GM19099 (cell line): ENCODE measurements around the gene TPM1.

Source experiments
- POLR2A ChIP-seq: IDR thresholded peaks from 3 replicates; pipeline ENCODE4 v1.6.1; 2011; ENCODE audit warnings: low read depth; ENCODE audit not compliant: insufficient read length; ENCODE audit errors: extremely low read depth

Gene TPM1

GRCh38 chr15:63052961-63053698, 10.6 kb downstream of the TPM1 start:
- TF ChIP-seq POLR2A: no peak

DNA sequence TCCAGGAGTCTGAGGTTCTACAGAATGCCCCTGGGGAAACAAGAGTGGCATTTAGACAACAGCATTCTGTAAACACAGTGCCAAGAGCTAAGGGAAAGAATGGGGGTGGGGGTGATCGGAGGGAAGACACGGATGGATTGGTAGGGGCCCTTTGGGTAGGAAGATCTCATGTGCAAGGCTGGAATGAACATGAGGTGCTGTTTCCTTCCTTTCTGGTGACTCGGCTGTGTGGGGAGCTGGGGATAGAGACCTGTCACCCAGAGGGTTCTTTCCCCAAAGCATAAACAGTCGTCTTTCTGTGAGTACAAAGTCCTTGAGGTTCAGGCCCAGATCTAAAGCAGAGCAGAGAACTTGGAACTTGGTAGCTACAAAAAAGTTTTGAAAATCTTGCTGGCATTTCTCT, 11.7 kb downstream of the TPM1 start:
- TF ChIP-seq POLR2A: no peak

GRCh38 chr15:63054985-63055384, 12.4 kb downstream of the TPM1 start:
- TF ChIP-seq POLR2A: no peak

DNA sequence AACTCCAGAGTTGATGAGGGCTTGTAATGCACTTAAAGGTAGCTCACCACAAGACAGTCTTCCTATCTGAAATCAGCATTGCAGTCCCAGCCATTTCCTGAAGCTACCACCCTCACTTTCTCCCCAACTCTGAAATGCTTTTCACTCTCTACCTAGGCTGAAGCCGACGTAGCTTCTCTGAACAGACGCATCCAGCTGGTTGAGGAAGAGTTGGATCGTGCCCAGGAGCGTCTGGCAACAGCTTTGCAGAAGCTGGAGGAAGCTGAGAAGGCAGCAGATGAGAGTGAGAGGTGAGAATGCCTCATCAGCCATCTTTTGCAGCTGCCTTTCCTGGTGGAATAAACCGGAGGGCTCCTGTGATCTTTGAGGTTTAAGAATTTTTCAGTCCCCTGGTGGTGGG, 14.3 kb downstream of the TPM1 start:
- no peak for TF ChIP-seq POLR2A

DNA sequence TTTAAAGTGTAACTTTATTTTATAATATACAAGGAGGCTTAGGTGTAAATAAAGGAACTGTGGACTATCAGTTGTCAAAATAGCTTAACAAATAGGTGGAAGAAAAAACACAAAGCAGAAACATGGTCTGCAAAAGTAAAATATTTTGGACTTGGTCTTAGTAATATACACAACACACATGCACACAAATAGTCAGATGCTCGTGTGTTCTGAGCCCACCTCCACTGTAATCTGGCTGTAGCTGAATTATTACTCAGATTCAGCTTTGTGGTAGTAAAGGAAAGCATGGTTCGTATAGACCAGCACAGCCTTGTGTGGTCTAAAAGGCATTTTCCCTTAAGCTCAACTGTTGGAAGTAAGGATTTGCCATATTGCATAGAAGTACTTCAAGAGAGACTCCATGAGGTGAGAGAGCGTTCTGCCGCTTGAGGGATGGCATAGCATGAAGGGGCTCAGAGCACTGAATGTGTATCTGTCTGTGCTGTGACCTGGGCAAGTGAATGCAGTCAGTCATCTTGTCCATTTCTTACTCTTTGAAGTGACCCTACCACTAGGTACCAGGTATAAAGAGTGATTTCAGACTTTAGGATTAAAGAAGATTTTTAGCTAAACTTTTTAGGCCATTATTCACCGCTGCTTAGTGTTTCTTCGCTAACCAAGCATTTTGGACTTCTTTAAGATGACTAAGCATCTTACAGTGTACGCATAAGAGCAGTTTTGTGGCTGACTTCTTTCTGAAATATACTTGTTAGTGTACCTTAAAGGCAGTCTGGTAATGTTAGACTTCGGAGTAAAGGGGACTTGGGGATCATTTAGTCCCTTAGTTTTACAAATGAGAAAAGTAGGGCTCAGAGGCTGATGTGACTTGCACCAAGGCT, 15.2 kb downstream of the TPM1 start:
- no peak for TF ChIP-seq POLR2A

DNA sequence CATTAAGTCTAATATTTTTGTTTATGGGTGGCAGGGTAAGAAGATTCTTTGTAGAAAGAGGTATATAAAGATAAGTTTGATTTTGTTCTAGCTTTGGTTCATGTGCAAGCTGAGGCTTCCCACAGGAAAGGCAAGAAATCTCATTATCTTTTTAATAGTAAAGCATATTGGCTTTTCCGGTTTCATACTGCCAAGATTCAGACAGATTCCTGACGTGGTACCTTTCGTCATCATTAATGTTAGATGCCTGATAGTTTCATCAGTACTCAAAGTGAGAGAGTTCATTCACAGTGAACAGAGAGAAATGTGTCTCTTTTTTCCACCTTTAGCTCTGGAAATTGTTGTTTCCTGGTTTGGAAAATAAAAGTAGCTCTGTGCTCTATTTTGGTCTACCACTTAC, 16.5 kb downstream of the TPM1 start:
- TF ChIP-seq POLR2A: no peak

DNA sequence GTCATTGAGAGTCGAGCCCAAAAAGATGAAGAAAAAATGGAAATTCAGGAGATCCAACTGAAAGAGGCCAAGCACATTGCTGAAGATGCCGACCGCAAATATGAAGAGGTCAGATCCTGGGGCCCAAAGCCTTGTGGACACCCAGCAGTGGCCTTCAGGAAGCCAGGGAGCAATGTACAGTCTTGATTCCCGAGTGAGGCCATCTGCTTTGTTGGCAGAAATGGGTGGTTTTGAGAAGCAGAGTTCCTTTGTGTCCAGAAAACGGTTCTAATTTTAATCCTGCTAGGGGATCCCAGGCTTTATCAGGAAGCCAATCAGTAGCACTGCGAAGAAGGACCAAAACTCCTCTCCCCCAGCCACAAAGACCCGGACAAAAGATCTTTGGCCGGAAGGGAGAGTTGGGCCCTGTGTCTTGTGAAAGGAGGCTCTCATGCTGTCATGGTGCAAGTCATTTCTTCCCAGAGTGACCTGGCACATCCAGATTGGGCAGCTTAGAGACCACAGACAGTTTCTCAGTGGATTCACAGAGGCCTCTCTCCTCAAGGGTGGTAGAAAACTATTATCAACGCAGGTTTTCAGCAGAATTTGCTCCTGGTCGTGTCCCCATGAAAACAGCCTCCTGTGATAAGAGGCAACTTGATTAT, 17.1 kb downstream of the TPM1 start:
- TF ChIP-seq POLR2A: no peak

DNA sequence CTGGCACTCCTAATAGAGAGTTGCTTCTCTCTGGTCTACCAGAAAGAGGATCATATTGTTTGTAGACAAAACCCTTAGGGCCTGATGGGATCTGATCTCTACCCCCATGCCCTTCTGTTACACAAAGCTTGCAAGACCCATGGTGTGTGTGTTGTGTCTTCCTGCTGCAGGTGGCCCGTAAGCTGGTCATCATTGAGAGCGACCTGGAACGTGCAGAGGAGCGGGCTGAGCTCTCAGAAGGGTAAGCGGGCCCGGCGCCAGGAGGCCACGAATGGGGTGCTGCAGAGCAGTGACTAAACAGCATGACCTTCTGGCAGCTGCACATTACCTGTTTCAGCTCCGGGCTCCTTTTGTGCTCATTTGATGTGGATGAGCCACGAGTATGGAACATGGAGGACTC, 18.2 kb downstream of the TPM1 start:
- TF ChIP-seq POLR2A: no peak

- TF ChIP-seq POLR2A: no peak
These were observed 19.4 kb downstream of the TPM1 start for GRCh38 chr15:63061975-63062374.

DNA sequence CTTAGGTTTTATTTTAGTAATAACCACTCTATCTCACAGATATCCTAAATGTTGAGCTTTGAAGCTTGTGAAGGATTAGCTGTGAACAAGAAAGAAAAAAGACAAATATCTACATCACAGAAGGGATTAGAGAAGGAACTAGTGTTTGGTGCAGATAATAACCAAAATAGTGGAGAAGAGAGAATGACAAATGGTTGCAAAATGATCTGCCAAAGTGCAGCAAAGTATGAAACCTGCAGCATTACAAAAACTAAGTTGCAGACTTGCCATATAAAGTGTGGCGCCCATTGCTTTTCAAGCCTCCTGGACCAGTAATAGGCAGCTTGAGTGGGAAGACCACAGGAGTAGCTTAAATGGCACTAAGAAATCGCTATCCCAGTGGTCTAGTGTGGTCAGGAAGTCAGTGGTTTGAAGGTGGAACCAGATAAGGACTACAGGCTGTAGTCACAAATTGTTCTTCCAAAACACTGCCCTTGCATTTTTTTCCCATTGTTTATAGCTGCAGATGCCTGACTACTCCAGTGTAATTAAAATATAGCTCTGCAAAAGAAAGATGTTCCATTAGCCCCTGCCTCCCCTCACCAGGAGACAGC, 20.7 kb downstream of the TPM1 start:
- no peak for TF ChIP-seq POLR2A

DNA sequence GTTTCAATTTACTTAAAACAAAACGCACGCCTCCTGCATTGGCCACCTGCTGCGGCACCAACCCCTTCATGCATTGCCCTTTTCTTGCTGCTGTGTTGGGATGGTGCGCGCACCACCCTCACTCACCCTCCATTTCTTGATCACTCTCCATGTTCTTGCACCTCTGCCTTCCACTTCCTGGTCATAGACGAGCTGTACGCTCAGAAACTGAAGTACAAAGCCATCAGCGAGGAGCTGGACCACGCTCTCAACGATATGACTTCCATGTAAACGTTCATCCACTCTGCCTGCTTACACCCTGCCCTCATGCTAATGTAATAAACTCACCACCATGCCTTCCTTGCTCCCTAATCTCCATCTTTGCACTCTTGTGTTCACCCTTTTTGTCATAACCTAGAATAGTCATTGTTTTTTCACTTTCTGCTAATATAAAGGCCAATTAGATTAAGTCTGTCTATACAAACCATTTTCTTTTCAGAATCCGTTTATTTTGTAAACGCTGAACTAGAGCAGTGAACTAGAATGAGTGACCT, 21.4 kb downstream of the TPM1 start:
- TF ChIP-seq POLR2A: no peak

GRCh38 chr15:63065262-63066221, 23.0 kb downstream of the TPM1 start:
- TF ChIP-seq POLR2A: no peak

DNA sequence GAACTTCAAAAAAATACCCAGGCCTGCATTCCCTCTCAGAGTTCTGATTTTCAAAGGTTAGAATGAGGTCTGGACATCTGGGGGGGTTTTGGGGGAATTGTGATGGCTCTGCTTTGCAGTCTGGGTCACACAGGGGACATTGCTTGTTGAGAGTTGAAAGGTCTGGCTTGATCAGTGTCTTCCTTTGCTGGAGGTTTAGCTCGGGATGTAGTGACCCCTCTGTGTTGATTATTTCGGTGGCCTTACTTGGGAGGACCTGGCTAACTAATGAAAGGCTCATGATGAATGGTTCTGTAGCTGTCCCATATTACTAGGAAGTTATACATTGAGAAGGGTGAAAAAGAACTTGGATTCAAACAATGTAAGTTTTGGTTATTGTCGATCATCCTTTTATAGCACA, 23.7 kb downstream of the TPM1 start:
- no peak for TF ChIP-seq POLR2A

- TF ChIP-seq POLR2A: no peak
These were observed 24.8 kb downstream of the TPM1 start for GRCh38 chr15:63067306-63067705.

GRCh38 chr15:63067976-63068743, 25.6 kb downstream of the TPM1 start:
- TF ChIP-seq POLR2A: no peak
